Motor neuron (in vitro differentiated cells): ENCODE results near the gene PRR11. TPM values are rescaled to one million over a fixed set of nuclear protein-coding genes. Genes with fewer than 3 reads are reported as not detected.
"Not testable (repeated sequence)": the region's sequence is repeated elsewhere in the genome, so short reads cannot be mapped to it uniquely, and the experiment has no call there.

Experiments
- ATAC-seq, 8 experiments: fragments of 200-7000 bp; cut with Tn5 transposase; replicated peaks in 6 of 8; 2 replicates each; pipeline ENCODE4 v1.8.0; 2021; ENCODE audit warnings: mild to moderate bottlenecking in 8 of 8, moderate library complexity in 8 of 8
- H3K27ac ChIP-seq, 2 donors: fragments of 250-450 bp; sonication (Bioruptor Pico); 2 replicates each; pipeline ENCODE4 v1.9.0; 2021; ENCODE audit warnings: antibody characterized with exemption in 2 of 2, mild to moderate bottlenecking in 2 of 2, moderate library complexity in 1 of 2
- H3K4me1 ChIP-seq, 2 donors: fragments of 250-450 bp; sonication (Bioruptor Pico); replicated peaks in 1 of 2; 2 replicates each; pipeline ENCODE4 v1.6.1; 2021; ENCODE audit warnings: antibody characterized with exemption in 2 of 2, mild to moderate bottlenecking in 2 of 2, moderate library complexity in 1 of 2
- H3K4me3 ChIP-seq, 5 donors: fragments of 250-450 bp; sonication (Bioruptor Pico); 2 replicates each; pipeline ENCODE4 v1.9.0; 2021; ENCODE audit warnings: antibody characterized with exemption in 5 of 5, mild to moderate bottlenecking in 5 of 5, moderate library complexity in 4 of 5
- WGBS, 10 experiments: fragments of 450-650 bp; shearing (Covaris generic); methylation state at CpG; one replicate each; pipeline ENCODE4 v1.0.0; 2022; 5-methylcytosine and 5-hydroxymethylcytosine counted together
- in situ Hi-C, 9 experiments: fragments of 400-800 bp; cut with MboI; loops; one replicate each; pipeline ENCODE4 v1.15.0; 2021; ENCODE audit warnings: low sequenced_read_pairs in 9 of 9, low pct_unique_long_range_greater_than_20kb in 2 of 9; ENCODE audit not compliant: unreplicated experiment in 9 of 9
- total RNA-seq, 8 experiments: library from RNA; unstranded; fragments of 300-600 nt; gene quantifications; 2 replicates each; pipeline versions ENCODE4 v1.2.3 to v1.2.4, GENCODE V29; 2022

The PRR11 gene
- total RNA-seq, 8 experiments from 2014 or later = 1.8 to 27.1 (median 4.8) TPM

GRCh38 chr17:59190806-59191205 is 35.3 kb downstream of the PRR11 start:
- Histone ChIP-seq H3K4me1 (no peaks in the 10 kb centered on the region), H3K27ac (no peak overlapping the region), H3K4me3 (no peak overlapping the region)
- WGBS, 10 experiments = 56 to 100% (median 100%) methylated on average over 1 to 2 of the region's 2 CpGs; no CpG with 5 or more reads in 5 of the 10 experiments
- in situ Hi-C loops = no loop called here
- no peak for ATAC-seq

GRCh38 chr17:59193336-59193862 is 37.9 kb downstream of the PRR11 start:
- no peak overlapping the region for H3K27ac ChIP-seq
- no peaks in the 10 kb centered on the region for H3K4me1 ChIP-seq
- 83 to 100% (median 96%) methylated on average over 1 to 2 of the region's 3 CpGs; no CpG with 5 or more reads in 2 of the 10 experiments for WGBS, 10 experiments
- in situ Hi-C loops = no loop called here
- no peak overlapping the region for H3K4me3 ChIP-seq
- no peak for ATAC-seq

GRCh38 chr17:59199398-59199797 is 43.9 kb downstream of the PRR11 start:
- H3K27ac ChIP-seq = no peak overlapping the region
- no peaks in the 10 kb centered on the region for H3K4me1 ChIP-seq
- WGBS, 10 experiments = 56 to 100% (median 80%) methylated on average over 1 to 4 of the region's 4 CpGs; no CpG with 5 or more reads in 3 of the 10 experiments
- no peak for ATAC-seq
- in situ Hi-C loops = no loop called here
- no peak overlapping the region for H3K4me3 ChIP-seq

- in situ Hi-C loops = no loop called here
- no peak overlapping the region for H3K4me3 ChIP-seq
- no peaks in the 10 kb centered on the region for H3K4me1 ChIP-seq
- 80 to 100% (median 94%) methylated on average over 1 of the region's 1 CpG; no CpG with 5 or more reads in 4 of the 10 experiments for WGBS, 10 experiments
- no peak overlapping the region for H3K27ac ChIP-seq
- no peak for ATAC-seq
These were observed 46.8 kb downstream of the PRR11 start for GRCh38 chr17:59202320-59202719.

- in situ Hi-C loops = no loop called here
- WGBS, 10 experiments = 74 to 100% (median 93%) methylated on average over 1 to 11 of the region's 16 CpGs; no CpG with 5 or more reads in 2 of the 10 experiments
- Histone ChIP-seq H3K4me3 (no peak overlapping the region), H3K4me1 (peaks cover 3 to 11% of the 10 kb centered on the region in 2 donors), H3K27ac (no peak overlapping the region)
- ATAC-seq = no peak
These were observed 63.8 kb downstream of the PRR11 start for GRCh38 chr17:59219370-59219769.

GRCh38 chr17:59219992-59220327 is 64.4 kb downstream of the PRR11 start:
- in situ Hi-C loops = no loop called here
- ATAC-seq = peak in 1 of 8 experiments; percentile 5
- Histone ChIP-seq H3K27ac (peak overlapping the region; percentile 41 to 74), H3K4me3 (peak overlapping the region; percentile 55 to 71 (median 65)), H3K4me1 (peaks cover 3 to 11% of the 10 kb centered on the region in 2 donors)
- 0 to 70% (median 35%) methylated on average over 1 to 7 of the region's 7 CpGs; no CpG with 5 or more reads in 1 of the 10 experiments for WGBS, 10 experiments

GRCh38 chr17:59220328-59221158 is 65.0 kb downstream of the PRR11 start, which contains the start of gene GDPD1:
TSS of gene GDPD1 (plus strand) at chr17:59220511. CDS start at chr17:59220610, 99 bp downstream.
- in situ Hi-C loops = no loop called here
- peak; percentile 95 to 98 (median 96) for ATAC-seq
- peak within 1 kb of the TSS; percentile 55 to 71 (median 65) for H3K4me3 ChIP-seq
- 0 to 2% (median 0%) methylated on average over 1 to 21 of the region's 60 CpGs; no CpG with 5 or more reads in 1 of the 10 experiments for WGBS, 10 experiments
- peak within 1 kb of the TSS; percentile 82 to 89 for H3K27ac ChIP-seq
- peaks cover 3 to 11% of the 10 kb centered on the region in 2 donors for H3K4me1 ChIP-seq

- Histone ChIP-seq H3K27ac (peak overlapping the region; percentile 82 to 89), H3K4me1 (peaks cover 3 to 11% of the 10 kb centered on the region in 2 donors), H3K4me3 (peak overlapping the region; percentile 55 to 71 (median 65))
- in situ Hi-C loops = no loop called here
- peak in 3 of 8 experiments; percentile 2 to 17 (median 3) for ATAC-seq
- 0 to 67% (median 29%) methylated on average over 2 to 10 of the region's 17 CpGs for WGBS, 10 experiments
These were observed 65.8 kb downstream of the PRR11 start for GRCh38 chr17:59221159-59221847.

GRCh38 chr17:59223813-59224212 is 68.3 kb downstream of the PRR11 start:
- in situ Hi-C loops = no loop called here
- no peak for ATAC-seq
- WGBS, 10 experiments = 17 to 100% (median 82%) methylated on average over 1 to 5 of the region's 7 CpGs; no CpG with 5 or more reads in 2 of the 10 experiments
- Histone ChIP-seq H3K4me3 (no peak overlapping the region), H3K27ac (no peak overlapping the region), H3K4me1 (peaks cover 3 to 11% of the 10 kb centered on the region in 2 donors)

GRCh38 chr17:59228588-59228987 is 73.0 kb downstream of the PRR11 start:
- 67 to 100% (median 86%) methylated on average over 1 of the region's 1 CpG; no CpG with 5 or more reads in 7 of the 10 experiments for WGBS, 10 experiments
- in situ Hi-C loops, H3K27ac ChIP-seq, H3K4me3 ChIP-seq, ATAC-seq, H3K4me1 ChIP-seq: not testable (repeated sequence)

- H3K27ac ChIP-seq = no peak overlapping the region
- WGBS, 10 experiments = 32 to 100% (median 90%) methylated on average over 1 to 3 of the region's 3 CpGs
- peak in 3 of 8 experiments; percentile 16 to 61 (median 59) for ATAC-seq
- no peak overlapping the region for H3K4me3 ChIP-seq
- H3K4me1 ChIP-seq = no peaks in the 10 kb centered on the region
- in situ Hi-C loops = no loop called here
These were observed 75.2 kb downstream of the PRR11 start for GRCh38 chr17:59230764-59231163.

GRCh38 chr17:59234631-59235030 is 79.1 kb downstream of the PRR11 start:
- no peak overlapping the region for H3K27ac ChIP-seq
- peak in 3 of 8 experiments; percentile 8 to 50 (median 47) for ATAC-seq
- H3K4me1 ChIP-seq = no peaks in the 10 kb centered on the region
- in situ Hi-C loops = no loop called here
- H3K4me3 ChIP-seq = no peak overlapping the region

- Histone ChIP-seq H3K27ac (no peak overlapping the region), H3K4me3 (no peak overlapping the region), H3K4me1 (no peaks in the 10 kb centered on the region)
- 50 to 100% (median 92%) methylated on average over 2 of the region's 2 CpGs; no CpG with 5 or more reads in 3 of the 10 experiments for WGBS, 10 experiments
- ATAC-seq = no peak
- in situ Hi-C loops = no loop called here
These were observed 83.4 kb downstream of the PRR11 start for GRCh38 chr17:59238906-59239305.
